Liver (tissue), 9 donors: ENCODE results near the gene PLD6. TPM values are rescaled to one million over a fixed set of nuclear protein-coding genes. Genes with fewer than 3 reads are reported as not detected.
"Not testable (repeated sequence)": the region's sequence is repeated elsewhere in the genome, so short reads cannot be mapped to it uniquely, and the experiment has no call there.

Experiments used
- DNase-seq: peaks from one replicate; pipeline ENCODE4 v3.0.0-alpha.2; 2017; ENCODE audit warnings: low spot score
- H3K27ac ChIP-seq, 2 donors: one replicate each; pipeline ENCODE4 v1.7.0; 2013; ENCODE audit warnings: inconsistent platforms in 2 of 2, low read length in 2 of 2, control low read depth in 1 of 2, low read depth in 1 of 2, mild to moderate bottlenecking in 1 of 2
- H3K27me3 ChIP-seq, 4 donors: one replicate each; pipeline versions ENCODE4 v1.6.1 to v1.7.0; 2013; ENCODE audit warnings: low read length in 3 of 4, inconsistent platforms in 1 of 4, mild to moderate bottlenecking in 1 of 4, moderate library complexity in 1 of 4; ENCODE audit not compliant: control insufficient read depth in 4 of 4, insufficient read depth in 4 of 4
- H3K36me3 ChIP-seq, 4 donors: one replicate each; pipeline versions ENCODE4 v1.6.1 to v1.7.0; 2013; ENCODE audit warnings: low read length in 3 of 4, mild to moderate bottlenecking in 3 of 4, low read depth in 1 of 4, moderate library complexity in 1 of 4; ENCODE audit not compliant: control insufficient read depth in 4 of 4, insufficient read depth in 3 of 4
- H3K4me1 ChIP-seq, 4 donors: one replicate each; pipeline versions ENCODE4 v1.6.1 to v1.7.0; 2013; ENCODE audit warnings: low read length in 3 of 4, mild to moderate bottlenecking in 3 of 4, moderate library complexity in 1 of 4; ENCODE audit not compliant: control insufficient read depth in 4 of 4, insufficient read depth in 4 of 4
- H3K4me3 ChIP-seq, 3 donors: one replicate each; pipeline versions ENCODE4 v1.6.1 to v1.7.0; 2013; ENCODE audit warnings: low read length in 3 of 3, control low read depth in 1 of 3, low read depth in 1 of 3, mild to moderate bottlenecking in 1 of 3
- H3K9ac ChIP-seq, 2 donors: one replicate each; pipeline ENCODE4 v1.7.0; 2013; ENCODE audit warnings: low read length in 2 of 2, mild to moderate bottlenecking in 2 of 2, moderate library complexity in 2 of 2, control low read depth in 1 of 2, low read depth in 1 of 2
- H3K9me3 ChIP-seq, 4 donors: one replicate each; pipeline versions ENCODE4 v1.6.1 to v1.7.0; 2013; ENCODE audit warnings: low read length in 3 of 4; ENCODE audit not compliant: control insufficient read depth in 4 of 4
- FOXA2 ChIP-seq: IDR thresholded peaks from 2 replicates; pipeline ENCODE4 v1.6.1; 2016; ENCODE audit warnings: antibody characterized with exemption
- GABPA ChIP-seq, 2 donors: IDR thresholded peaks in 1 of 2; conservative IDR thresholded peaks in 1 of 2; 2 replicates each; pipeline ENCODE4 v1.6.1; 2016; ENCODE audit warnings: antibody characterized with exemption in 2 of 2, mild to moderate bottlenecking in 1 of 2, moderate library complexity in 1 of 2
- HNF4A ChIP-seq, 2 donors: conservative IDR thresholded peaks; 2 replicates each; pipeline ENCODE4 v1.6.1; 2016; ENCODE audit warnings: antibody characterized with exemption in 2 of 2, mild to moderate bottlenecking in 2 of 2
- NR2F2 ChIP-seq: IDR thresholded peaks from 2 replicates; pipeline ENCODE4 v1.6.1; 2016; ENCODE audit warnings: antibody characterized with exemption
- RAD21 ChIP-seq, 2 donors: IDR thresholded peaks; 2 replicates each; pipeline ENCODE4 v1.6.1; 2016; ENCODE audit warnings: antibody characterized with exemption in 2 of 2, mild to moderate bottlenecking in 2 of 2
- SP1 ChIP-seq: IDR thresholded peaks from 2 replicates; pipeline ENCODE4 v1.6.1; 2018; ENCODE audit warnings: antibody characterized with exemption, mild to moderate bottlenecking
- WGBS: extraction: QIAGEN DNeasy Blood & Tissue Kit; methylation state at CpG from one replicate; pipeline ENCODE4 v1.1.7; 2013; 5-methylcytosine and 5-hydroxymethylcytosine counted together
- polyA plus RNA-seq, 2 donors: library from polyadenylated mRNA; stranded (reverse) in 1 of 2; unstranded in 1 of 2; fragments of 200-250 nt in 1 of 2; fragments of >200 nt in 1 of 2; fragmentation: Nextera tagmentation in 1 of 2; extraction: Ambion mirVana in 1 of 2; gene quantifications; one replicate each; pipeline versions ENCODE4 v1.2.1 to v1.2.3, GENCODE V29; 2013 to 2015
- total RNA-seq, 2 donors: library from RNA; depleted of rRNA; stranded (reverse); fragments of >200 nt; gene quantifications; one replicate each; pipeline ENCODE4 v1.2.3, GENCODE V29; 2014
- TF ChIP-seq, protein P1 (sequence below): IDR thresholded peaks from 2 replicates; pipeline ENCODE4 v1.6.1; 2016; ENCODE audit warnings: antibody characterized with exemption, mild to moderate bottlenecking
- TF ChIP-seq, protein P2 (sequence below): IDR thresholded peaks from 2 replicates; pipeline ENCODE4 v1.6.1; 2016; ENCODE audit warnings: antibody characterized with exemption
- TF ChIP-seq, protein P3 (sequence below): fragments of 150-350 bp; IDR thresholded peaks from 2 replicates; pipeline ENCODE4 v1.5.1; 2017; ENCODE audit warnings: improper control_type of control experiment, low read depth, low read length; ENCODE audit not compliant: missing input control
- TF ChIP-seq, protein P4 (sequence below): IDR thresholded peaks from 2 replicates; pipeline ENCODE4 v1.6.1; 2016; ENCODE audit warnings: antibody characterized with exemption
- donor health status: healthy.
- donor health status: healthy.
- donor health status: healthy.
- donor health status: healthy.
- donor health status: healthy.

Gene PLD6
- total and polyA plus RNA-seq, 4 donors: 1.2 to 2.3 (median 1.5) TPM

GRCh38 chr17:17184985-17185757, 21.0 kb downstream of the PLD6 start:
- H3K27me3 ChIP-seq, H3K4me3 ChIP-seq, H3K4me1 ChIP-seq, DNase-seq, H3K27ac ChIP-seq, H3K9ac ChIP-seq, H3K9me3 ChIP-seq: not testable (repeated sequence)
- WGBS: 68% methylated on average over 13 of the region's 13 CpGs
- H3K36me3 ChIP-seq: peaks cover 12 to 51% (median 25%) of the 10 kb centered on the region in 4 donors

GRCh38 chr17:17183744-17184143, 22.4 kb downstream of the PLD6 start:
- H3K4me1 ChIP-seq: no peaks in the 10 kb centered on the region

More at GRCh38 chr17:17183744-17184143, 22.4 kb downstream of the PLD6 start:
- Histone ChIP-seq H3K36me3 (peaks cover 19 to 61% (median 33%) of the 10 kb centered on the region in 4 donors), H3K27ac (no peak overlapping the region), H3K4me3 (no peak overlapping the region), H3K9me3 (no peaks in the 10 kb centered on the region), H3K9ac (no peak overlapping the region), H3K27me3 (no peaks in the 10 kb centered on the region)
- WGBS: 93% methylated on average over 4 of the region's 4 CpGs
- DNase-seq: no peak
- TF ChIP-seq SP1: no peak
- TF ChIP-seq, protein P1, sequence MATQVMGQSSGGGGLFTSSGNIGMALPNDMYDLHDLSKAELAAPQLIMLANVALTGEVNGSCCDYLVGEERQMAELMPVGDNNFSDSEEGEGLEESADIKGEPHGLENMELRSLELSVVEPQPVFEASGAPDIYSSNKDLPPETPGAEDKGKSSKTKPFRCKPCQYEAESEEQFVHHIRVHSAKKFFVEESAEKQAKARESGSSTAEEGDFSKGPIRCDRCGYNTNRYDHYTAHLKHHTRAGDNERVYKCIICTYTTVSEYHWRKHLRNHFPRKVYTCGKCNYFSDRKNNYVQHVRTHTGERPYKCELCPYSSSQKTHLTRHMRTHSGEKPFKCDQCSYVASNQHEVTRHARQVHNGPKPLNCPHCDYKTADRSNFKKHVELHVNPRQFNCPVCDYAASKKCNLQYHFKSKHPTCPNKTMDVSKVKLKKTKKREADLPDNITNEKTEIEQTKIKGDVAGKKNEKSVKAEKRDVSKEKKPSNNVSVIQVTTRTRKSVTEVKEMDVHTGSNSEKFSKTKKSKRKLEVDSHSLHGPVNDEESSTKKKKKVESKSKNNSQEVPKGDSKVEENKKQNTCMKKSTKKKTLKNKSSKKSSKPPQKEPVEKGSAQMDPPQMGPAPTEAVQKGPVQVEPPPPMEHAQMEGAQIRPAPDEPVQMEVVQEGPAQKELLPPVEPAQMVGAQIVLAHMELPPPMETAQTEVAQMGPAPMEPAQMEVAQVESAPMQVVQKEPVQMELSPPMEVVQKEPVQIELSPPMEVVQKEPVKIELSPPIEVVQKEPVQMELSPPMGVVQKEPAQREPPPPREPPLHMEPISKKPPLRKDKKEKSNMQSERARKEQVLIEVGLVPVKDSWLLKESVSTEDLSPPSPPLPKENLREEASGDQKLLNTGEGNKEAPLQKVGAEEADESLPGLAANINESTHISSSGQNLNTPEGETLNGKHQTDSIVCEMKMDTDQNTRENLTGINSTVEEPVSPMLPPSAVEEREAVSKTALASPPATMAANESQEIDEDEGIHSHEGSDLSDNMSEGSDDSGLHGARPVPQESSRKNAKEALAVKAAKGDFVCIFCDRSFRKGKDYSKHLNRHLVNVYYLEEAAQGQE: no peak
- TF ChIP-seq, protein P2, sequence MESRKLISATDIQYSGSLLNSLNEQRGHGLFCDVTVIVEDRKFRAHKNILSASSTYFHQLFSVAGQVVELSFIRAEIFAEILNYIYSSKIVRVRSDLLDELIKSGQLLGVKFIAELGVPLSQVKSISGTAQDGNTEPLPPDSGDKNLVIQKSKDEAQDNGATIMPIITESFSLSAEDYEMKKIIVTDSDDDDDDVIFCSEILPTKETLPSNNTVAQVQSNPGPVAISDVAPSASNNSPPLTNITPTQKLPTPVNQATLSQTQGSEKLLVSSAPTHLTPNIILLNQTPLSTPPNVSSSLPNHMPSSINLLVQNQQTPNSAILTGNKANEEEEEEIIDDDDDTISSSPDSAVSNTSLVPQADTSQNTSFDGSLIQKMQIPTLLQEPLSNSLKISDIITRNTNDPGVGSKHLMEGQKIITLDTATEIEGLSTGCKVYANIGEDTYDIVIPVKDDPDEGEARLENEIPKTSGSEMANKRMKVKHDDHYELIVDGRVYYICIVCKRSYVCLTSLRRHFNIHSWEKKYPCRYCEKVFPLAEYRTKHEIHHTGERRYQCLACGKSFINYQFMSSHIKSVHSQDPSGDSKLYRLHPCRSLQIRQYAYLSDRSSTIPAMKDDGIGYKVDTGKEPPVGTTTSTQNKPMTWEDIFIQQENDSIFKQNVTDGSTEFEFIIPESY: no peak
- no peak for TF ChIP-seq FOXA2
- no peak for TF ChIP-seq GABPA (IDR thresholded peaks at IDR 0.05 in 1 of 2, conservative IDR thresholded peaks at IDR 0.05 in 1 of 2)
- TF ChIP-seq, protein P3, sequence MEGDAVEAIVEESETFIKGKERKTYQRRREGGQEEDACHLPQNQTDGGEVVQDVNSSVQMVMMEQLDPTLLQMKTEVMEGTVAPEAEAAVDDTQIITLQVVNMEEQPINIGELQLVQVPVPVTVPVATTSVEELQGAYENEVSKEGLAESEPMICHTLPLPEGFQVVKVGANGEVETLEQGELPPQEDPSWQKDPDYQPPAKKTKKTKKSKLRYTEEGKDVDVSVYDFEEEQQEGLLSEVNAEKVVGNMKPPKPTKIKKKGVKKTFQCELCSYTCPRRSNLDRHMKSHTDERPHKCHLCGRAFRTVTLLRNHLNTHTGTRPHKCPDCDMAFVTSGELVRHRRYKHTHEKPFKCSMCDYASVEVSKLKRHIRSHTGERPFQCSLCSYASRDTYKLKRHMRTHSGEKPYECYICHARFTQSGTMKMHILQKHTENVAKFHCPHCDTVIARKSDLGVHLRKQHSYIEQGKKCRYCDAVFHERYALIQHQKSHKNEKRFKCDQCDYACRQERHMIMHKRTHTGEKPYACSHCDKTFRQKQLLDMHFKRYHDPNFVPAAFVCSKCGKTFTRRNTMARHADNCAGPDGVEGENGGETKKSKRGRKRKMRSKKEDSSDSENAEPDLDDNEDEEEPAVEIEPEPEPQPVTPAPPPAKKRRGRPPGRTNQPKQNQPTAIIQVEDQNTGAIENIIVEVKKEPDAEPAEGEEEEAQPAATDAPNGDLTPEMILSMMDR: no peak
- TF ChIP-seq, protein P4, sequence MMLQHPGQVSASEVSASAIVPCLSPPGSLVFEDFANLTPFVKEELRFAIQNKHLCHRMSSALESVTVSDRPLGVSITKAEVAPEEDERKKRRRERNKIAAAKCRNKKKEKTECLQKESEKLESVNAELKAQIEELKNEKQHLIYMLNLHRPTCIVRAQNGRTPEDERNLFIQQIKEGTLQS: no peak
- TF ChIP-seq NR2F2: no peak
- no peak for TF ChIP-seq HNF4A (conservative IDR thresholded peaks at IDR 0.05)
- TF ChIP-seq RAD21 (IDR thresholded peaks at IDR 0.05): no peak
